Hindlimb muscle (tissue), 1 donor: ENCODE measurements around the gene PHLDA3. TPM values are rescaled to one million over a fixed set of nuclear protein-coding genes. Genes with fewer than 3 reads are reported as not detected.

ENCODE experiments used
- DNase-seq: peaks from one replicate; pipeline ENCODE4 v3.0.0-alpha.2; 2013
- polyA plus RNA-seq: library from polyadenylated mRNA; unstranded; fragments of 120-200 nt; gene quantifications from one replicate; pipeline ENCODE4 v1.2.1, GENCODE V29; 2013; ENCODE audit not compliant: insufficient read length

The PHLDA3 gene
- polyA plus RNA-seq: 23.5 TPM

DNA sequence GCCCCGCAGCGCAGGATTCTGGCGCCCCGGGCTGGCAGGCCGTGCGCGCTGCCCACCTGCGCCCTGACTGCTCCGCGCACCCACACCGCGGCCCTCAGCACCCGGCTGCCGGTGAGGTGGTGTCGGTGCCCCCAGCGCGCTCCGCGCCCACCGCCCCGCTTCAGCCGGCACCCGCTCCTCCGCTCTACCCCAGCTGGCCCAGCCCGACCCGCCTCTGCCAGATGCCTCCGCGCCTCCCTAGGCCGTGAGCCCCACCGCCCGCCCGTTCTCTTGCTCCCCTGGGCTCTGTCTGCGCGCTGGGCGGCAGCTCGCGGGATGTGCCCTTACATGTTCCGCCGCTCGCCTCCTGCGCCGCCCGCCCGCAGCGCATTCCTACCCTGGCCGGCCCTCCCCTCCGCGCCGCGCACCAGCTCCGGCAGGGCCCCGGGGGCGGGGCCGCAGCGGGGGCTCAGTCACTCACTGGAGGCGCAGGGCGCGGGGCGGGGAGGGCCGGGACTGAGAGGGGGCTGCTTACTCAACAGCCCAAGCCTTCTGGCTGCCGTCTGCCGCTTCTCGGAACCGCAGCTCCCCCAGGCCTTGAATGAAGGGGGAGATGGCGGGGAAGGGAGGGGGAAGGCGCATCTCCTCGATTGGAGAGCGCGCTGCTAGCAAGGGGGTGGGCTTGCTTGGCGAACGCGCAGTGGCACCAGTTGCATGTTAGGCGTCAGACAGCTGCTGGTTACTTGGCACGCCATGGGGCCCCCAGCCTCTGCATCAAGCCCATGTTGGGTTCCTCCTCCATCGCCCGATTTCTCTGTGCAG is at the start of gene PHLDA3:
Gene PHLDA3 (minus strand): TSS at position 345 of the 801 bp plus-strand sequence. CDS start 402 bp downstream, outside the sequence.
- DNase-seq: peak; percentile 76

DNA sequence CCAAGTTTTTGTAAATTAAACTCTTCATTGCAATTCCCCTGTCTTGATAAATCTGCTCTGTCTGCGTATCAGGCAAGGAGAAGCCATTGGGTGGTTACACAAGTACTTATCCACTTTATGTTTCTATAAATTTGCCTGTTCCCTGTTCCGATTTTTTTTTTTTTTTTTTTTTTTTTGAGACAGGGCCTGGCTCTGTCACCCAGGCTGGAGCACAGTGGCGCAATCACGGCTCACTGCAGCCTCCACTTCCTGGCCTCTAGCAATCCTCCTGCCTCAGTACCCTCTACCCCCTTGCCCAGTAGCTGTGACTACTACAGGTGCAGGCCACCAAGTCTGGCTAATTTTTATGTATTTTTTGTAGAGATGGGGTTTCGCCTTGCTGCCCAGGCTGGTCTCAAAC is 49.1 kb upstream of the PHLDA3 start:
- DNase-seq: no peak

DNA sequence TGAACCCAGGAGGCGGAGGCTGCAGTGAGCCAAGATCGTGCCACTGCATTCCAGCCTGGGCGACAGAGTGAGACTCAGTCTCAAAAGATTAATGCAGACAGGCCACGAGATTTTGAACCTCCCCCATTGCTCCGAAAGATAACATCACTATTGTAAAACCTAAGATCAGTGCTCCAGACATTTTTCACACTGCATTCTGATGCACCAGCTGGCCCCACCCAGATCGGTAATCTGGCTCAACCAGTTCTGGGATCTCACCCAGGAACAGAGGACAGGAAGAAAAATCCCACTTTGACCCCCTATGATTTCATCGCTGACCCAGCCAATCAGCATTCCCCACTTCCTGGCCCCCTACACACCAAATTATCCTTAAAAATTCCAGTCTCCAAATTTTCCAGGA is 48.6 kb upstream of the PHLDA3 start:
- DNase-seq: no peak

DNA sequence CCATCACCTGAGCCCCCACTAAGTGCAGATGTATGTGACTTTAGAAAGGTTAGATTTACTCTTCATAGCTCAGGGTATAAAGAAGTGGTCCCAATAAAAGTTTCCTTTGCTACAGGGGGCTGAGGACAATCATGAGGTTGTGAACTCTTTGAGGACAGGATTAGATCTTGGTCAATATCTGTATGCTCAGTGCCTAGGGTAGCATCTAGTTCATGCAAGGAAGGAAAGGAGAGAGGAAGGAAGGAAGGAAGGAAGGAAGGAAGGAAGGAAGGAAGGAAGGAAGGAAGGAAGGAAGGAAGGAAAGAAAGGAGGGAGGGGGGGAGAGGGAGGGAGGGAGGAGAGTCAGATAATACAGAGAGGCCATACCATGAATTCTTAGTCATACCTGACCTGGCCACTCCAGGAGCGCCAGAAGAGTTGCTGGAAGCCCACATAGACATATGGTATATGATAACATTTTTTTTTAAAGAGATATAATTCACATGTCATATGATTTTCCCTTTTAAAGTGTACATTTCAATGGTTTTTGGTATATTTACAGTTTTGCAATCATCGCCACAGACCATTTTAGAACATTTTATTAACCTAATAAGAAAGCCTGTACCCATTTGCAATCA is 47.6 kb upstream of the PHLDA3 start:
- DNase-seq: no peak

DNA sequence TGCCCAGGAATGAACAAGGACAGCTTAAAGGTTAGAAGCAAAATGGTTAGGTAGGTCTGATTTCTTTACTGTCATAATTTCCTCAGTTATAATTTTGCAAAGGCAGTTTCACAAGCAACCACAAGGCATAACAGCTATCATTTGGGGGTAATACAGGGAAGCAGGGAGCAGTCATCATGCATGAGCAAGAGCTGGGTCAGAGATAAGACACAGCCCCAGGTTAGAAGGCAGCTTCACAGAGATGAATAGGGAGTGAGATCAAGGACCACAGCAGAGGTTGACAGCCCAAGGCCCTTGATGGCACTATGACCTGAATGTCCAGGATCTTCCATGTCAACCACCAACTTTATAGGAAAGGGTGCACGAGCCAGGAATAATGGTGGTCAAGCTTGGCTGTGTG is 46.9 kb upstream of the PHLDA3 start:
- no peak for DNase-seq

DNA sequence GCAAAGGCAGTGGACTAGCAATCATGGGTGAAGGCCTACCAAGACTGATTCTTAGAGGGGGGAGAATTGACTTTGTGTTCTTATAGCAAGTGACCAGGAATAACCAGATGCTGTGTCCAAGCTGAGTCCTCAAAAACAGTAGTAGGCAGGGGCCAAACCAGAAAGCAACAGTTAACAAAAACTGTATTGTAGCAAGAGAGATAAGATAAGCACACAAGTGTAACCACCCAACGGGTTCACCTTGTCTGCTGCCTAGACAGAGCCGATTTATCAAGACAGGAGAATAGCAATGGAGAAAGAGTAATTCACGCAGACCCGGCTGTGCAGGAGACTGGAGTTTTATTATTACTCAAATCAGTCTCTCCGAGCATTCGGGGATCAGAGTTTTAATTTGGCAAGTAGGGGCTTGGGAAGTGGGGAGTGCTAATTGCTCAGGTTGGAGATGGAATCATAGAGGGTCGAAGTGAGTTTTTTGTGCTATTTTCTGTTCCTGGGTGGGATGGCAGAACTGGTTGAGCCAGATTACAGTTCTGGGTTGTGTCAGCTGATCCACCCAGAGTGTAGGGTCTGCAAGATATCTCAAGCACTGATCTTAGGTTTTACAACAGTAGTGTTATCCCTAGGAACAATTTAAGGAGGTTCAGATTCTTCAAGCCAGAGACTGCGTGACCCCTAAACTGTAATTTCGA is 46.2 kb upstream of the PHLDA3 start:
- no peak for DNase-seq

DNA sequence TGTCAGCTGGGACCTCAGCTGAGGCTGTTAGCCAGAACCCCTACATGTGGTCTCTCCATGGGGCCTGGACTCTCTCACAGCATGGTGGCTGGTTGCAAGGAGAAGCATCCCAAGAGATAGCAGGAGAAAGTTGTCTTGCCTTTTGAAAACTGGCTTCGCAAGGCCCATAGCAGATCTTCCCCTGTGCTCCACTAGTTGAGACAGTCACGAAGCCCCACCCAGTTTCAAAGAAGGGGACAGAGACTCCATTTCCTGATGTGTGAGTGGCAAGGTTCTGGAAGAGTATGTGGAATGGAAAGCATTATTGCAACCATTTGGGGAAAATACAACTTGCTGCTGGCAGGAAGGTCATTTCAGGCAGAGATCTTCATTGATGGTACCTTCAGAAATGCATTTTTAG is 45.5 kb upstream of the PHLDA3 start:
- DNase-seq: no peak

DNA sequence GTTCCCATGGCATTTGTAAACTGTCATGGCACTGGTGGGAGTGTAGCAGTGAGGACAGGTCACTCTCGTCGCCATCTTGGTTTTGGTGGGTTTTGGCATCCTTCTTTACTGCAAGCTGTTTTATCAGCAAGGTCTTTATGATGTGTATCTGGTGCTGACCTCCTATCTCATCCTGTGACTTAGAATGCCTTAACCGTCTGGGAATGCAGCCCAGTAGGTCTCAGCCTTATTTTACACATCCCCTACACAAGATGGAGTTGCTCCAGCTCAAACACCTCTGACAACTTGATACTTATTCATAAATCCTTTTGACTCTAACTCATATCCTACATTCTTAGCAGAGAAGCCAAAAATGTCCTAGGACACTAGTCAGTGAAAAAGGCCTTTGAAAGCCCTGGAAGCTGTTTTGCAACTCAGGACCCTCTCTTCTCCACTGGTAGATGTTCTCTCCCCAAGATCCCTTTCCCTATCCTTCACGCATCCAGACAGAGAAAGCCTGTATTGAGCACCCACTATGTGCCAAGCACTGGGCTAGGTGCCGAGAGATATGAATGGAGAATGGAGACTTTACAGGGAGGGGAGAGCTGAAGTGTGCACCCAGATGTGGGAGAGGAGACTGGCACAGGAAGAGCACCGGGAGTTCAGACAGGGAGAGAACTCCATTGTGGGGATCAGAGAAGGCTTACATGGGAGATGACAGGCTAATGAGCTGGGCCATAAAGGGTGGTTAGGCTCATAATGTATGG is 44.7 kb upstream of the PHLDA3 start:
- no peak for DNase-seq

DNA sequence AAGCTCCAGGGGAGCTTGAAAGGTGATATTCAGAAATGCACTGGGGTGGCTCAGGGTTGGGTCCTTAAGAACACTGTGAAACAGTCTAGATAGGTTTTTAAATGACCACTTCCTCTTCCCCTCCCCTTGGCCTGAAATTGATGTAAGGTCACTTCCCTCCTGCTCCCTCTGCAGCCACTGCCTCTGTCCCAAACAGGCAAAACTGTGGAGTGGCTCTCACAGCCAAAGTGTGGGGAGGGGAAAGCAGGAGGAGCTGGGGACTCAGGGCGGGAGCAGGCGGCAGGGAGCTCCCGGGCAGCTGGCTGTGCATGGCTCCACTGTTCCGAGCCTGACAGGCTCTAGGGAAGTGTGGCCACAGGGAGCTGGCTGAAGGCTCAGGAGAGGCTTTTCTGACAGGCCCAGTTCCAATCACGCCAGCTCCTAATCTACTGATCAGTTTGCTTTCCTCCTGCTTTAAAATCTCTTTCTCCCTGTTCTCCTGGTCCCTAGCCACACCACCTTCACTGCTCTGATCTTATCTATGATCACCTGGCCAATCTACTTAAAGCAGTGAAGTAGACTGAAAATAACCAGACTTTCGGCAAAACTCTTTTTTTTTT is 43.1 kb upstream of the PHLDA3 start:
- peak; percentile 57 for DNase-seq

DNA sequence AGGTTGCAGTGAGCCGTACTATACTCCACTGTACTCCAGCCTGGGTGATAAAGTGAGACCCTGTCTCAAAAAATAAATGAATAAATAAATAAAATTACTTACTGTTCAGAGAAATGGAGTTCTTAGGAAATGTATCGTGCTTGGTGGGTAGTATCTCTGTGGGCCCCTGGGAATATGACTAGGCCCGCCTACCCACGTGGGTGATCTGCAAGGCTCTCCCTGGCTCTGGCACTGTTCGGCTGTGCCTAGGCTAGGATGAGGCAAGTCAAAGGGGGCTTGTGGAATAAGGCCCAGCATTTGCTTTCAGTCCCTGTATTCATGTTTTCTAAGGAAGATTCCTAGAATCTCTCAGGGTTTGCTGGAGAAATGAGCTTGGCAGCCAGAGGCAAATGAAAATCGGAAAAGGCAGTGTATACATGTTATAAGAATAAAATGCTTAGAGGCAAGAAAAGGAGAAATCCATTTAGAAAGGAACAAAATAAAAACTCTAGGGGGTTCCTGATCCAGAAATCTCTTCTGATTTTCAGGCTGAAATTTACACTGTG is 42.5 kb upstream of the PHLDA3 start:
- no peak for DNase-seq

DNA sequence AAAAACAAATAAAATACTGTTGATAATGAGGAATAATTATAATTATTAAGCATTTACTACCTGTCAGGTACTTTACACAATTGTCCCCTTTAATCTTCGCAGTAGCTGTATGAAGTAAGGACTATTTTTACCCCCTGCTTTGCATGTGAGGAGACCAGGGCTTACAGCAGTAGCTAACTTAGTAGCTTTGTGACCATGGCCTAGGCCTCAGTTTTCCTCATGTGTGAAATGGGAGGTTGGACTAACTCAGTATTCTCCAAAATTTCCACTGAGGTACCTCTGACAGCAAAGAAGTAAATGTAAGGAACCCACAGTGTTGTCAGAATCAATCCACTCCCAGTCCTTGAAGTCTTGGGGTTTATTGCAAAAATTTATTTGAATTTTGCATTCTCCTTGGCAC is 41.7 kb upstream of the PHLDA3 start:
- no peak for DNase-seq

DNA sequence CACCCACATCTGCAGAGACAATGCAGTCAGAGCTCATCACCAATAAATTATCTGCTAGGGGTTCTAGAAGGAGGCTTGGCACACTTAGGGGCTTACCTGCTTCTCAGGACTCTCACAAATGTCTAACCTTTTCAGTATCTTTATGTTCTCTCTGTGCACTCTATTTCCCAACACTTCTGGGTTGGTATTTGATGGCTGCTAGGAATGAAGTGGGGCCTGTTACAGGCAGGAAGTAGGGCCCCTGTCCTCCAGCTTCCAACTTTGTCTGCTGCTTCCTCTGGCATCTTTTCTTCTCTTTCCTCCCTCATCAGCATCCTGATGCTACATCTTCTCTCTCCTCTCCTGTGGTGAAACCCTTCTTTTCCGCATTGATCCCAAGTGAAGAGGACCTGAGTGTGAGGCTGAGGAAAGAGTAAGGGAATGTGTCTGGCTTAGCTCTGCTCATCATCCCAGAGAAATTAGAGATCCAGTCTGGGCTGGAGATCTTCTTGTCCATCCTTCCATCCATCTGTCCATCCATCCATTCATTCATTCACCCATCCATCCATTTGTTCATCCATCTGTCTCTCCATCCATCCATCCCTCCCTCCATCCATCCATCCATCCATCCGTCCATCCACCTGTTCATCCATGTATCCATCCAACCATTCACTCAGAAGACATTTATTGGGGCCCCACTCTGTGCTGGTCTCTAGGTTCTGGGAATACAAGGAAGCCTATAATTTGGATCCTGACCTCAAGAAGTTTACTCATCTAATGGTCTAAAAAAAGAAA is 40.8 kb upstream of the PHLDA3 start:
- no peak for DNase-seq

DNA sequence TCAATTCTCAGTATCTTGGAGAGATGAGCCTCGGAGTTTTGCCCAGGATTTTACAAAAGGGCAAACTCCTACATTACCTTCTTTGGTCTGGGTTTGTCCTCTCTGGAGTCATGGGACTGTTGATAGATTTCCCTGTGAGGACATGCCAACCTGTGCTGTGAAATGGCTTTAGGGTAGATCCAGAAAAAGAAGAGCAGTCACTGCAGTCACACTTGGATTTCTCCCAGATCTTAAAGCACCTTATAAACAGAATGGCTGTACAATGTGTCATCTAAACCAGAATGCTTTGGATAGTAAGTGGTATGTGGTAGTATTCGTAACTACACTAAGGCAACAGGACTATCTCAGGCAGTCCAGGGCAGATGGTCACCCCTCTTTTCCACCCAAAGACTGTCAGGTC is 39.8 kb upstream of the PHLDA3 start:
- DNase-seq: no peak

DNA sequence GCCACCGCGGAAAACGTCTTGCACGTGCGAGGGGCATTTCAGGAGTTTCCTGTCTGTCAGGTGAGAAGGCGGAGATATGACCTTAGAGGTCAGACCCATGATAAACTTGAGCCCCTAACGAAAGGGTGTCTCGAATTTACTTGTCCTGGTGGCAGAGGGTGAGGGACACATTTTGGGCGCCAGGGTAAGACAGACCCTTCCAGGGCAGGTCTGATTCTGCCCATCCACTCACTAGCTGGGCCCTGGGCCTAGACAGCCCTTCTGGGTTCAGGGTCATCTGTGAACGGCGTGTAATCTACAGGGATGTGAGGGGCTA is 38.3 kb upstream of the PHLDA3 start:
- no peak for DNase-seq

DNA sequence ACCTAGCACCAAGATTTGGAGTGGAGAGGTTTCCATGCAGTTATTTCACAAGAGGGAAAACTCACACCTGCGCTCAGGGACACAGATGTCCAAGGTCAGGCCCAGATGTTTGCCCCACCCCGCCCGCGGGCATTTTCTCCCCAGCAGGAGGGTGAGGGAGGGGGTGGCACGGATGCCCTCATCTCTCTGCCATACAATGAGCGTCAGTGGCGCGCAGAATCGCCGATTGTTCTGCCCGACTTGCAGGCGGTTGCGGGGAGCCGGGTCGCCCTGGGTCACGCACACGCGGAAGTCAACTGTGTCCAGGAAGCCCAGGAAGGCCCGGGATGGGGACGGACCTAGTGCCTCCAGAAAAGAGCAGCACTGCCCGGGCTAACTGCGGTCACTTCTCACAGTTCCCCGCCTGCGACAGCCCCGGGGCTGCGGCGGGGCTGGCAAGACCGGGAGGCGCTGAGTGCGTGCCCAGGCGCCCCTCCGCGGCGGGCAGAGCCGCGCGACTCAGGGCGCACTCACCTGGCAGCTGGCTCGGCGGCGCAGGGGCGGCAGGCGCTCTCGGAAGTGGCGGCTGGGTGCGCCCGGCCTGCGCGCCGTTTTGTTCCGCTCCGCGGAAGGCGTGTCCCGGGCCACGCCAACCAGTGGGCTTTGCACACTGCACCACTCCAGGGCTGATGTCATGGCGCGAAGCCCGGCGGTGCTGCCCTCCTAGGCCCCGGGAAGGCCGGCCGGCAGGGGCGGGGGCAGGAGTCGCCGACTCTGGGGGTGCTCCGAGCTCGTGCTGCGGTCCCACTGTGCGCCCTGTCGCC is 37.8 kb upstream of the PHLDA3 start, which contains the start of gene CSRP1:
Gene CSRP1 (minus strand): TSS at position 567 of the 803 bp plus-strand sequence. CDS start 10,820 bp downstream, outside the sequence.
- DNase-seq: peak; percentile 88

DNA sequence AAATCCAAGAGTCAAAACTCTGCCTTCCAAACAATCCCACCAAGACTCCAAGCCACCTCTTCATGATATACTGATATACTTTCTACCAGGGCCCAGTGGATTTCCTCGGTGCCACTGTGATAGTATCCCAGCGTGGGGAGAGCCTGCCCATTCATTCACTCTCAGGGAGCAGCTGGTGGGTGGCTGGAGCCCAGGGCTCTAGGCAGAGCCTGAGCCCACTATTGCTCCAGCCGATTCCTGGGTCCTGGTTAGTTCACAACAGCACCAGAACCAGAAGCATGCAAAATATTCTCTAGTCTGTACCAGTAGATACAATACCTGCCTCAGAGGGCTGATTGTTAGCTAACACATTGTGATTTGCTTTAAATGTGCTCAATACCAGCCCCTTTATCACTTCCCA is 37.1 kb upstream of the PHLDA3 start:
- DNase-seq: no peak

DNA sequence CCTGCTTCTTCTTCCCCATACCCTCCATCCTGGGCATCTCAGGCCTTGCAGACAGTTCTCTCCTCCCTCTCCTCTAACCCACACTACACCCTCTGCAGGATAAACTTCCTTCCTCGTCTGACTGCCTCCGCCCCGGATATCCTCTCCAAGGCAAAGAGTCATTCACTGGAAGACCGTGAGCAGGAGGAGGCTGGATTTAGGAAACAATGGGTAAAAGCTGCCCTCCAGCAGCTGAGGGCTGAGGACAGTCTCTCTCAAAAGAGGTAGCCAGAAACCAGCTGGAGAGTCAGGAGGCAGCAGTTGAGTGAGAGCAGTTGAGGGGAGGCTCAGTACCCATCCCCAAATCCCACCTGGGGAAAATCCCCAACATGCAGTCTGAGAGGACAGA is 36.5 kb upstream of the PHLDA3 start:
- no peak for DNase-seq

DNA sequence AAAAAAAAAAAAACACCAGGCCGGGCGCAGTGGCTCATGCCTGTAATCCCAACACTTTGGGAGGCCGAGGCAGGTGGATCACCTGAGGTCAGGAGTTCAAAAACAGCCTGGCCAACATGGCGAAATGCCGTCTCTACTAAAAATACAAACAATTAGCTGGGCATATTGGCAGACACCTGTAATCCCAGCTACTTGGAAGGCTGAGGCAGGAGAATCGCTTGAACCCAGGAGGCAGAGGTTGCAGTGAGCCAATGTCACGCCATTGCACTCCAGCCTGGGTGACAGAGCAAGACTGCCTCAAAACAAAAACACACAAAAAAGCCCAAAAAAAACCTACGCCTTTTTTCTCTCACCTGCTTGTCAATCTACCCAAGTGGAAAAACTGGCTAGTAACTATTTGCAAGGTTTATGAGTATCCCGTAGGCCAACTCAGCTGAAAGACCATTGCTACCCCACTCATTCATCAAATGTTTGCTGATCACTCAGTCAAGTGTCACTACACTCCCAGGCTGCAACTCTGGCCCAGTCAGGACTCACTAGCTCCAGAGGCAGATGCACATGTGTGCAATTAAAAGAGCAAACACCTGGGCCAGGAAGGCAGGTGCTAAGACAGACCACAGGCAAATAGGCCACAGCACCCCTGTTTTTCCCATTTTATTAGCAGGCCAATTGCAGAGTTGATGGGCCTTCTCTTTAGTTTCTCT is 36.0 kb upstream of the PHLDA3 start:
- DNase-seq: no peak

DNA sequence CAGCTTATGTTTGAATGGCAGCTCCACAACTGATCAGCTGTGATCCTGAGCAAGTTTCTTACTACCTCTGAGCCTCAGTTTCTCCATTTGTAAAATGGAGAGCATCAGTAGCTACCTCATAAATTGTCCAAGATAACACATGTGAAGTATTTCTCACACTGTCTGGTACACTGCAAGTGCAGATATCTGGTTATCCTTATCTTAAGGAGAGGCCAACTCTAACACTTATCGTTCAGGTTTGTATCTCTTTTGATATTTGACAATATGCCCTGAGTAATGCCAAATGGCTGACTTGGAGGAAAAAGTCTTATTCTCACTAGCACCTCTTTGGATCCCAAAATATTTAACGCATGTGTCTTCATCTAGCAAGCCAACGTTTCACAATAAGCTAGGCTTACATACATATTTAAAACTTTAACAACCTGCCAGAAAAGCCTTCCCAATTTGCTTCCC is 35.2 kb upstream of the PHLDA3 start:
- no peak for DNase-seq
